HEK293 (cell line): Measurements from ENCODE around the gene SFR1.
A peak's percentile ranks its signal among the peaks of the same experiment; 100 is the strongest.

ENCODE experiments used
- BCL11B ChIP-seq: fragments of 450-650 bp; formaldehyde crosslinking; IDR thresholded peaks from 2 replicates; pipeline ENCODE4 v1.5.1; 2016; ENCODE audit warnings: low read depth, missing biosample characterization, missing genetic modification characterization
- KLF9 ChIP-seq: fragments of 450-650 bp; formaldehyde crosslinking; IDR thresholded peaks from 2 replicates; pipeline ENCODE4 v1.5.1; 2016; ENCODE audit warnings: missing biosample characterization, missing genetic modification characterization, low read depth
- REPIN1 ChIP-seq: fragments of 450-650 bp; formaldehyde crosslinking; IDR thresholded peaks from 2 replicates; pipeline ENCODE4 v1.5.1; 2017; ENCODE audit warnings: missing biosample characterization, missing genetic modification characterization, low read depth
- ZBTB48 ChIP-seq: fragments of 450-650 bp; formaldehyde crosslinking; IDR thresholded peaks from 2 replicates; pipeline ENCODE4 v1.5.1; 2016; ENCODE audit warnings: missing biosample characterization, missing genetic modification characterization
- ZFP37 ChIP-seq: fragments of 450-650 bp; formaldehyde crosslinking; IDR thresholded peaks from 2 replicates; pipeline ENCODE4 v1.5.1; 2016; ENCODE audit warnings: missing biosample characterization, missing genetic modification characterization
- ZNF133 ChIP-seq: fragments of 450-650 bp; formaldehyde crosslinking; IDR thresholded peaks from 2 replicates; pipeline ENCODE4 v1.5.1; 2016; ENCODE audit warnings: missing biosample characterization, missing genetic modification characterization
- ZNF157 ChIP-seq: fragments of 450-650 bp; formaldehyde crosslinking; IDR thresholded peaks from 2 replicates; pipeline ENCODE4 v1.5.1; 2016; ENCODE audit warnings: missing biosample characterization, missing genetic modification characterization
- ZNF366 ChIP-seq: fragments of 450-650 bp; formaldehyde crosslinking; conservative IDR thresholded peaks from 2 replicates; pipeline ENCODE4 v1.5.1; 2016; ENCODE audit warnings: missing biosample characterization, missing genetic modification characterization
- ZNF394 ChIP-seq: fragments of 450-650 bp; formaldehyde crosslinking; IDR thresholded peaks from 2 replicates; pipeline ENCODE4 v1.5.1; 2016; ENCODE audit warnings: missing biosample characterization, missing genetic modification characterization, mild to moderate bottlenecking, moderate library complexity, borderline replicate concordance
- ZNF530 ChIP-seq: fragments of 450-650 bp; formaldehyde crosslinking; IDR thresholded peaks from 2 replicates; pipeline ENCODE4 v1.5.1; 2016; ENCODE audit warnings: low read depth, missing biosample characterization, missing genetic modification characterization
- ZNF558 ChIP-seq: fragments of 450-650 bp; formaldehyde crosslinking; IDR thresholded peaks from 2 replicates; pipeline ENCODE4 v1.5.1; 2016; ENCODE audit warnings: missing biosample characterization, missing genetic modification characterization
- ZNF560 ChIP-seq: fragments of 450-650 bp; formaldehyde crosslinking; IDR thresholded peaks from 2 replicates; pipeline ENCODE4 v1.5.1; 2017; ENCODE audit warnings: missing biosample characterization, missing genetic modification characterization, borderline replicate concordance
- ZNF585B ChIP-seq: fragments of 450-650 bp; formaldehyde crosslinking; IDR thresholded peaks from 2 replicates; pipeline ENCODE4 v1.5.1; 2016; ENCODE audit warnings: missing biosample characterization, missing genetic modification characterization
- ZNF621 ChIP-seq: fragments of 450-650 bp; formaldehyde crosslinking; IDR thresholded peaks from 2 replicates; pipeline ENCODE4 v1.5.1; 2017; ENCODE audit warnings: missing biosample characterization, missing genetic modification characterization
- ZNF76 ChIP-seq: fragments of 450-650 bp; formaldehyde crosslinking; IDR thresholded peaks from 2 replicates; pipeline ENCODE4; 2016; ENCODE audit warnings: low read depth, missing biosample characterization, missing genetic modification characterization, borderline replicate concordance
- ZNF785 ChIP-seq: fragments of 450-650 bp; formaldehyde crosslinking; IDR thresholded peaks from 2 replicates; pipeline ENCODE4 v1.5.1; 2016; ENCODE audit warnings: missing biosample characterization, missing genetic modification characterization
- TF ChIP-seq, protein P1 (sequence below): fragments of 450-650 bp; formaldehyde crosslinking; IDR thresholded peaks from 2 replicates; pipeline ENCODE4 v1.5.1; 2016; ENCODE audit warnings: missing biosample characterization, missing genetic modification characterization
- TF ChIP-seq, protein P2 (sequence below): fragments of 450-650 bp; formaldehyde crosslinking; IDR thresholded peaks from 2 replicates; pipeline ENCODE4 v1.5.1; 2017; ENCODE audit warnings: missing biosample characterization, missing genetic modification characterization
- TF ChIP-seq, protein P3 (sequence below): fragments of 450-650 bp; formaldehyde crosslinking; IDR thresholded peaks from 2 replicates; pipeline ENCODE4 v1.5.1; 2016; ENCODE audit warnings: missing biosample characterization, missing genetic modification characterization, borderline replicate concordance
- TF ChIP-seq, protein P4 (sequence below): fragments of 450-650 bp; formaldehyde crosslinking; IDR thresholded peaks from 2 replicates; pipeline ENCODE4 v1.5.1; 2016; ENCODE audit warnings: missing biosample characterization, missing genetic modification characterization
- TF ChIP-seq, protein P5 (sequence below): fragments of 450-650 bp; formaldehyde crosslinking; IDR thresholded peaks from 2 replicates; pipeline ENCODE4 v1.5.1; 2016; ENCODE audit warnings: missing biosample characterization, missing genetic modification characterization

SFR1 gene

DNA sequence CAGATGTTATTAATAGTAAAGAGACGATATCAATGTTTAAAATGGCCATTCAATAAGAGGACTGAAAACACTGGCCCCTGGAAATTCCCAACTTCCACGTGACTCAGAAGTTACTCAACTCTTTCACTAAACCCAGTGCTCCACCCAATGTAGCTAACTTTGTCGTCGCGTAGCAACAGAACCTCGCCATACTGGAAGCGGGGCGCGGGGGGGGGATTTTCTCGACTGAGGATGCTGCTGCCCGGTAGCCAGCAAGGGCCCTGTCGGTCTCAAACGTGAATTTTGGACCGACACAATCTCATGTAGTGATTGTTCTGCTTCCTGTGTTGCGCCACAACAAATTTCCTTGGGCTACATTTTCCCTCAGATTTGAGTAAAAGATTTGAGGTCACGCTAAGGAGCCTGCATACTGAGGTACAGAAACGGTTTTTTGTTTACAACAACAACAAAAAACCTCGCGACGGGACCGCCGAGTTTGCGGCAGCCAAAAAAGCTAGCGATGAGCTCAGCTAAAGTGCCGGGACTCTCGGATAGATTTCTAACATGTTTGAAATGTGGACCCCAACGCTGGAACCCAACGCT is 977 bp upstream of the SFR1 start (continued):
- no peak for TF ChIP-seq BCL11B
- no peak for TF ChIP-seq ZNF394 (tag by site-specific recombination)
- TF ChIP-seq, protein P1, sequence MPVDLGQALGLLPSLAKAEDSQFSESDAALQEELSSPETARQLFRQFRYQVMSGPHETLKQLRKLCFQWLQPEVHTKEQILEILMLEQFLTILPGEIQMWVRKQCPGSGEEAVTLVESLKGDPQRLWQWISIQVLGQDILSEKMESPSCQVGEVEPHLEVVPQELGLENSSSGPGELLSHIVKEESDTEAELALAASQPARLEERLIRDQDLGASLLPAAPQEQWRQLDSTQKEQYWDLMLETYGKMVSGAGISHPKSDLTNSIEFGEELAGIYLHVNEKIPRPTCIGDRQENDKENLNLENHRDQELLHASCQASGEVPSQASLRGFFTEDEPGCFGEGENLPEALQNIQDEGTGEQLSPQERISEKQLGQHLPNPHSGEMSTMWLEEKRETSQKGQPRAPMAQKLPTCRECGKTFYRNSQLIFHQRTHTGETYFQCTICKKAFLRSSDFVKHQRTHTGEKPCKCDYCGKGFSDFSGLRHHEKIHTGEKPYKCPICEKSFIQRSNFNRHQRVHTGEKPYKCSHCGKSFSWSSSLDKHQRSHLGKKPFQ (tag by site-specific recombination), result no peak
- TF ChIP-seq KLF9 (tag by site-specific recombination), result no peak
- no peak for TF ChIP-seq ZNF366 (tag by site-specific recombination)
- TF ChIP-seq ZNF785, result no peak
- no peak for TF ChIP-seq ZNF76 (tag by site-specific recombination)
- TF ChIP-seq ZNF157 (tag by site-specific recombination), result no peak
- no peak for TF ChIP-seq ZBTB48 (tag by site-specific recombination)
- no peak for TF ChIP-seq REPIN1 (tag by site-specific recombination)
- TF ChIP-seq ZNF560 (tag by site-specific recombination), result no peak
- TF ChIP-seq, protein P2, sequence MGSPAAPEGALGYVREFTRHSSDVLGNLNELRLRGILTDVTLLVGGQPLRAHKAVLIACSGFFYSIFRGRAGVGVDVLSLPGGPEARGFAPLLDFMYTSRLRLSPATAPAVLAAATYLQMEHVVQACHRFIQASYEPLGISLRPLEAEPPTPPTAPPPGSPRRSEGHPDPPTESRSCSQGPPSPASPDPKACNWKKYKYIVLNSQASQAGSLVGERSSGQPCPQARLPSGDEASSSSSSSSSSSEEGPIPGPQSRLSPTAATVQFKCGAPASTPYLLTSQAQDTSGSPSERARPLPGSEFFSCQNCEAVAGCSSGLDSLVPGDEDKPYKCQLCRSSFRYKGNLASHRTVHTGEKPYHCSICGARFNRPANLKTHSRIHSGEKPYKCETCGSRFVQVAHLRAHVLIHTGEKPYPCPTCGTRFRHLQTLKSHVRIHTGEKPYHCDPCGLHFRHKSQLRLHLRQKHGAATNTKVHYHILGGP (tag by site-specific recombination), result no peak
- TF ChIP-seq ZNF621 (tag by site-specific recombination), result no peak
- TF ChIP-seq, protein P3, sequence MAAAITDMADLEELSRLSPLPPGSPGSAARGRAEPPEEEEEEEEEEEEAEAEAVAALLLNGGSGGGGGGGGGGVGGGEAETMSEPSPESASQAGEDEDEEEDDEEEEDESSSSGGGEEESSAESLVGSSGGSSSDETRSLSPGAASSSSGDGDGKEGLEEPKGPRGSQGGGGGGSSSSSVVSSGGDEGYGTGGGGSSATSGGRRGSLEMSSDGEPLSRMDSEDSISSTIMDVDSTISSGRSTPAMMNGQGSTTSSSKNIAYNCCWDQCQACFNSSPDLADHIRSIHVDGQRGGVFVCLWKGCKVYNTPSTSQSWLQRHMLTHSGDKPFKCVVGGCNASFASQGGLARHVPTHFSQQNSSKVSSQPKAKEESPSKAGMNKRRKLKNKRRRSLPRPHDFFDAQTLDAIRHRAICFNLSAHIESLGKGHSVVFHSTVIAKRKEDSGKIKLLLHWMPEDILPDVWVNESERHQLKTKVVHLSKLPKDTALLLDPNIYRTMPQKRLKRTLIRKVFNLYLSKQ, result no peak
- TF ChIP-seq, protein P4, sequence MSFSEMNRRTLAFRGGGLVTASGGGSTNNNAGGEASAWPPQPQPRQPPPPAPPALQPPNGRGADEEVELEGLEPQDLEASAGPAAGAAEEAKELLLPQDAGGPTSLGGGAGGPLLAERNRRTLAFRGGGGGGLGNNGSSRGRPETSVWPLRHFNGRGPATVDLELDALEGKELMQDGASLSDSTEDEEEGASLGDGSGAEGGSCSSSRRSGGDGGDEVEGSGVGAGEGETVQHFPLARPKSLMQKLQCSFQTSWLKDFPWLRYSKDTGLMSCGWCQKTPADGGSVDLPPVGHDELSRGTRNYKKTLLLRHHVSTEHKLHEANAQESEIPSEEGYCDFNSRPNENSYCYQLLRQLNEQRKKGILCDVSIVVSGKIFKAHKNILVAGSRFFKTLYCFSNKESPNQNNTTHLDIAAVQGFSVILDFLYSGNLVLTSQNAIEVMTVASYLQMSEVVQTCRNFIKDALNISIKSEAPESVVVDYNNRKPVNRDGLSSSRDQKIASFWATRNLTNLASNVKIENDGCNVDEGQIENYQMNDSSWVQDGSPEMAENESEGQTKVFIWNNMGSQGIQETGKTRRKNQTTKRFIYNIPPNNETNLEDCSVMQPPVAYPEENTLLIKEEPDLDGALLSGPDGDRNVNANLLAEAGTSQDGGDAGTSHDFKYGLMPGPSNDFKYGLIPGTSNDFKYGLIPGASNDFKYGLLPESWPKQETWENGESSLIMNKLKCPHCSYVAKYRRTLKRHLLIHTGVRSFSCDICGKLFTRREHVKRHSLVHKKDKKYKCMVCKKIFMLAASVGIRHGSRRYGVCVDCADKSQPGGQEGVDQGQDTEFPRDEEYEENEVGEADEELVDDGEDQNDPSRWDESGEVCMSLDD (tag by site-specific recombination), result peak; percentile 72
- TF ChIP-seq ZNF133 (tag by site-specific recombination), result no peak
- no peak for TF ChIP-seq ZNF530 (tag by site-specific recombination)
- no peak for TF ChIP-seq ZFP37 (tag by site-specific recombination)
- no peak for TF ChIP-seq ZNF558
- TF ChIP-seq, protein P5, sequence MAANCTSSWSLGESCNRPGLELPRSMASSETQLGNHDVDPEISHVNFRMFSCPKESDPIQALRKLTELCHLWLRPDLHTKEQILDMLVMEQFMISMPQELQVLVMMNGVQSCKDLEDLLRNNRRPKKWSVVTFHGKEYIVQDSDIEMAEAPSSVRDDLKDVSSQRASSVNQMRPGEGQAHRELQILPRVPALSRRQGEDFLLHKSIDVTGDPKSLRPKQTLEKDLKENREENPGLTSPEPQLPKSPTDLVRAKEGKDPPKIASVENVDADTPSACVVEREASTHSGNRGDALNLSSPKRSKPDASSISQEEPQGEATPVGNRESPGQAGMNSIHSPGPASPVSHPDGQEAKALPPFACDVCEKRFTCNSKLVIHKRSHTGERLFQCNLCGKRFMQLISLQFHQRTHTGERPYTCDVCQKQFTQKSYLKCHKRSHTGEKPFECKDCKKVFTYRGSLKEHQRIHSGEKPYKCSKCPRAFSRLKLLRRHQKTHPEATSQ, result no peak
- TF ChIP-seq ZNF585B (tag by site-specific recombination), result no peak
- TF ChIP-seq, all 188 proteins: peak for 13
